Thymus (tissue), 11 donors: ENCODE measurements around the gene WDR27. TPM values are rescaled to one million over a fixed set of nuclear protein-coding genes. Genes with fewer than 3 reads are reported as not detected.
A peak's percentile ranks its signal among the peaks of the same experiment; 100 is the strongest.

Experiments used
- DNase-seq, 9 donors: peaks; one replicate each; pipeline ENCODE4 v3.0.0-alpha.2; 2013; ENCODE audit warnings: low spot score in 9 of 9, low read depth in 6 of 9, missing footprints in 1 of 9
- H3K27ac ChIP-seq, 2 donors: one replicate each; pipeline ENCODE4 v1.5.1; 2013; ENCODE audit warnings: control low read depth in 1 of 2, low read depth in 1 of 2, low read length in 1 of 2, mild to moderate bottlenecking in 1 of 2, moderate library complexity in 1 of 2
- H3K27me3 ChIP-seq, 2 donors: one replicate each; pipeline ENCODE4 v1.5.1; 2013; ENCODE audit warnings: low read length in 1 of 2; ENCODE audit not compliant: control insufficient read depth in 2 of 2, insufficient read depth in 1 of 2
- H3K36me3 ChIP-seq, 2 donors: one replicate each; pipeline ENCODE4 v1.5.1; 2013; ENCODE audit warnings: low read length in 1 of 2, mild to moderate bottlenecking in 1 of 2, moderate library complexity in 1 of 2; ENCODE audit not compliant: control insufficient read depth in 2 of 2, insufficient read depth in 2 of 2
- H3K4me1 ChIP-seq, 2 donors: one replicate each; pipeline ENCODE4 v1.5.1; 2013; ENCODE audit warnings: low read length in 2 of 2; ENCODE audit not compliant: control insufficient read depth in 2 of 2, insufficient read depth in 2 of 2
- H3K4me3 ChIP-seq, 2 donors: one replicate each; pipeline ENCODE4 v1.5.1; 2013; ENCODE audit warnings: low read length in 2 of 2, control low read depth in 1 of 2, mild to moderate bottlenecking in 1 of 2
- H3K9me3 ChIP-seq, 2 donors: one replicate each; pipeline ENCODE4 v1.5.1; 2013; ENCODE audit warnings: low read length in 1 of 2, mild to moderate bottlenecking in 1 of 2; ENCODE audit not compliant: control insufficient read depth in 2 of 2, insufficient read depth in 1 of 2
- WGBS: extraction: QIAGEN DNeasy Blood & Tissue Kit; methylation state at CpG from one replicate; pipeline ENCODE4 v1.1.7; 2013; 5-methylcytosine and 5-hydroxymethylcytosine counted together
- polyA plus RNA-seq: library from polyadenylated mRNA; stranded (reverse); fragments of 200-250 nt; gene quantifications from one replicate; pipeline ENCODE4 v1.2.3, GENCODE V29; 2013
- total RNA-seq: library from RNA; stranded (reverse); fragments of 120-200 nt; gene quantifications from one replicate; pipeline ENCODE4 v1.2.4, GENCODE V29; 2013
- donor health status: healthy.

The WDR27 gene
- total and polyA plus RNA-seq, 2 donors: 13.9 to 42.0 TPM

GRCh38 chr6:169661391-169661756 is 40.5 kb downstream of the WDR27 start:
- H3K4me1 ChIP-seq: no peaks in the 10 kb centered on the region
- no peaks in the 10 kb centered on the region for H3K9me3 ChIP-seq
- H3K27me3 ChIP-seq: no peaks in the 10 kb centered on the region
- H3K27ac ChIP-seq: no peak overlapping the region
- DNase-seq: no peak
- no peak overlapping the region for H3K4me3 ChIP-seq
- WGBS: over 99% methylated on average over 7 of the region's 7 CpGs
- peaks cover 22 to 34% of the 10 kb centered on the region in 2 donors for H3K36me3 ChIP-seq

- Histone ChIP-seq H3K27ac (no peak overlapping the region), H3K9me3 (no peaks in the 10 kb centered on the region), H3K36me3 (peaks cover 21 to 35% of the 10 kb centered on the region in 2 donors), H3K4me1 (no peaks in the 10 kb centered on the region), H3K27me3 (no peaks in the 10 kb centered on the region), H3K4me3 (no peak overlapping the region)
- DNase-seq: no peak
- WGBS: 96% methylated on average over 26 of the region's 26 CpGs
Observed at GRCh38 chr6:169660751-169661390, 41.0 kb downstream of the WDR27 start.

- Histone ChIP-seq H3K9me3 (no peaks in the 10 kb centered on the region), H3K4me1 (peaks cover 0 to 8% of the 10 kb centered on the region in 2 donors), H3K36me3 (peaks cover 21 to 35% of the 10 kb centered on the region in 2 donors), H3K27me3 (no peaks in the 10 kb centered on the region), H3K4me3 (no peak overlapping the region), H3K27ac (no peak overlapping the region)
- DNase-seq: no peak
- 98% methylated on average over 26 of the region's 26 CpGs for whole genome bisulfite sequencing
Observed at GRCh38 chr6:169659820-169660610, 41.8 kb downstream of the WDR27 start.

- DNase-seq: no peak
- H3K4me3 ChIP-seq: no peak overlapping the region
- no peak overlapping the region for H3K27ac ChIP-seq
- peaks cover 0 to 5% of the 10 kb centered on the region in 2 donors for H3K9me3 ChIP-seq
- peaks cover 15 to 18% of the 10 kb centered on the region in 2 donors for H3K36me3 ChIP-seq
- no peaks in the 10 kb centered on the region for H3K27me3 ChIP-seq
- WGBS: 88% methylated on average over 13 of the region's 13 CpGs
- peaks cover 0 to 10% of the 10 kb centered on the region in 2 donors for H3K4me1 ChIP-seq
Observed at GRCh38 chr6:169657284-169657610, 44.6 kb downstream of the WDR27 start.

DNA sequence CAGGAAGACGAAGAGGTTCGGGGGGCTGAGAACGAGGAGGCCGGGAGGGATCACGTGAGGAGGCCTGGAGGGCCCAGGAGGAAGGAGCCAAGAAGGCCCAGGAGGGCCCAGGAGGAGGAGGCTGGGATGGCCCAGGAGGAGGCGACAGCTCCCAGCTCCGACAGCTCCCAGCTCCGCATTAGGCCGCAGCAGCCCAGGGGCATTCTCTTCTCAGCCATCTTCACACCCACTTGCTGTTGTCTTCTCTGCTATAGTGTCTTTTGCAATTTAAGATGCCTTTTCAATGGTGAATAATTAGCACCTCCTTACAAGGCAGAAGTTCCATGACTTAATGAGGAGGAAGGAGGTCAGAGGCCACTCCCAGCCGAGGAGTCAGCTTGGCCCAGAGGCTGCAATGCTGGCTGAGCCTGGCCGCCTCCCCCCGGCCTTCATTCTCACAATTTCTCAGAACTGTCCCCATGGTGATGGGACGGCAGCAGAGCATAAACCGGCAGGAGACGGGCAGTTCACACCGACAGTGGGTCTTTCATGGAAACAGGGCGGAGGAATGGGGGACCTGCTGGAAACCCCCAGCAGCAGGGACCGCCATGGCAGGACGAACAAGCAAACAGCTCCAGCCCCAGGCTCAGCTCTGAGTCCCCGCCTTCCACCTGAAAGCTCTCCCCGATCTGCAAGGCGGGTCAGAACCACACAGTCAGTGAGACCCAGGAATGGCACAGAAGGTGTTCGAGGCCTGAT is 45.1 kb downstream of the WDR27 start:
- peaks cover 15 to 18% of the 10 kb centered on the region in 2 donors for H3K36me3 ChIP-seq
- no peaks in the 10 kb centered on the region for H3K27me3 ChIP-seq
- peaks cover 0 to 5% of the 10 kb centered on the region in 2 donors for H3K9me3 ChIP-seq
- H3K4me3 ChIP-seq: no peak overlapping the region
- no peak overlapping the region for H3K27ac ChIP-seq
- DNase-seq: no peak
- H3K4me1 ChIP-seq: peaks cover 0 to 10% of the 10 kb centered on the region in 2 donors
- WGBS: 98% methylated on average over 23 of the region's 23 CpGs

GRCh38 chr6:169654598-169655391 is 47.0 kb downstream of the WDR27 start:
- Histone ChIP-seq H3K36me3 (peaks cover 7 to 15% of the 10 kb centered on the region in 2 donors), H3K27ac (peak overlapping the region; percentile 69 to 77), H3K4me3 (peak overlapping the region; percentile 60), H3K9me3 (peaks cover 0 to 5% of the 10 kb centered on the region in 2 donors), H3K4me1 (peaks cover 0 to 10% of the 10 kb centered on the region in 2 donors), H3K27me3 (no peaks in the 10 kb centered on the region)
- DNase-seq: peak in 8 of 9 donors; percentile 42 to 87 (median 62)
- 44% methylated on average over 46 of the region's 46 CpGs for WGBS

DNA sequence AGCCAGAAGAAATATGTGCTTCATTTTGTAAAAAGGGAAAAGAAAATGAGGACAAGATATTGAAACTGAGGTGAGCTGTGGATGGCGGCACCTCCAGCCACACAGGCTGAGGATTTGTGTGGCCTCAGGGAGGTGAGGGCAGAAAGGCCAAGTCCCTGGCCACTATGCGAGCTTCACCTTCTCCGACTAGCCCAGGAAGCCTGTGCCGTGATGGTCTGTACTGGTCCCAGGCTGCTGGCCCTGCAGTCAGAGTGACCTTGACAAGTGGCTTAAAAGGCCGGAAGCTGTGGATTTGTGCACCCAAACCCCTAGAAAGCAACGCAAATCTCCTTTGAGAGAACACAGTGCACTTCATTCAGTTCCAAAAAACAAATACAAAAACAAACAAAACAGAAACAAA is 48.1 kb downstream of the WDR27 start:
- H3K36me3 ChIP-seq: peaks cover 7 to 11% of the 10 kb centered on the region in 2 donors
- DNase-seq: no peak
- H3K4me1 ChIP-seq: peaks cover 0 to 10% of the 10 kb centered on the region in 2 donors
- H3K27ac ChIP-seq: no peak overlapping the region
- peaks cover 0 to 5% of the 10 kb centered on the region in 2 donors for H3K9me3 ChIP-seq
- H3K4me3 ChIP-seq: no peak overlapping the region
- 97% methylated on average over 6 of the region's 6 CpGs for WGBS
- no peaks in the 10 kb centered on the region for H3K27me3 ChIP-seq

DNA sequence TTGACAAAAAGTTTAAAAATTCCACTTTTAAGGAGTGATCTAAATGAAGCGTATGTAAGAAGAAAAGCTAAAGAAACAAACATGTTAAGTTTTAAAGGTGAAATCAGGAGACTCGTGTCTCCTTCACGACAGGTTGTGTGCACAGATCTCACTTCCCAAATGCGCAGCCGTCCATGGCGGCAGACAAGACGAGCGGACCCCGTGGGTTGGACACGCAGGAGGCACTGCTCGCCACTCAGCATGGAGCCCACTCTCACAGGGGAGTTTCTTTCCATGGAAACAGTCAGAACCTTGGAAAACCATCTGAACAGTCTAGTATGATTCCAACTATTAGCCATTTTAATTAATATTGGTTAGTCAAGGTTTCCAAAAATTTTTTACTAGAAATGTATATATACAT is 48.9 kb downstream of the WDR27 start:
- DNase-seq: no peak
- Histone ChIP-seq H3K27ac (no peak overlapping the region), H3K27me3 (no peaks in the 10 kb centered on the region), H3K36me3 (peaks cover 7 to 8% of the 10 kb centered on the region in 2 donors), H3K4me1 (peaks cover 0 to 10% of the 10 kb centered on the region in 2 donors), H3K4me3 (no peak overlapping the region), H3K9me3 (peaks cover 0 to 5% of the 10 kb centered on the region in 2 donors)
- 98% methylated on average over 11 of the region's 11 CpGs for WGBS
